HG03025 (cell line): Measurements from ENCODE around the gene LBHD1.
"Not testable (repeated sequence)": the region's sequence is repeated elsewhere in the genome, so short reads cannot be mapped to it uniquely, and the experiment has no call there.

Experiments
- ATAC-seq: cut with Tn5 transposase; IDR thresholded peaks from one replicate; pipeline ENCODE4 v1.9.1; 2021; ENCODE audit warnings: mild to moderate bottlenecking, moderate library complexity; ENCODE audit not compliant: unreplicated experiment, low FRiP score

The LBHD1 gene

DNA sequence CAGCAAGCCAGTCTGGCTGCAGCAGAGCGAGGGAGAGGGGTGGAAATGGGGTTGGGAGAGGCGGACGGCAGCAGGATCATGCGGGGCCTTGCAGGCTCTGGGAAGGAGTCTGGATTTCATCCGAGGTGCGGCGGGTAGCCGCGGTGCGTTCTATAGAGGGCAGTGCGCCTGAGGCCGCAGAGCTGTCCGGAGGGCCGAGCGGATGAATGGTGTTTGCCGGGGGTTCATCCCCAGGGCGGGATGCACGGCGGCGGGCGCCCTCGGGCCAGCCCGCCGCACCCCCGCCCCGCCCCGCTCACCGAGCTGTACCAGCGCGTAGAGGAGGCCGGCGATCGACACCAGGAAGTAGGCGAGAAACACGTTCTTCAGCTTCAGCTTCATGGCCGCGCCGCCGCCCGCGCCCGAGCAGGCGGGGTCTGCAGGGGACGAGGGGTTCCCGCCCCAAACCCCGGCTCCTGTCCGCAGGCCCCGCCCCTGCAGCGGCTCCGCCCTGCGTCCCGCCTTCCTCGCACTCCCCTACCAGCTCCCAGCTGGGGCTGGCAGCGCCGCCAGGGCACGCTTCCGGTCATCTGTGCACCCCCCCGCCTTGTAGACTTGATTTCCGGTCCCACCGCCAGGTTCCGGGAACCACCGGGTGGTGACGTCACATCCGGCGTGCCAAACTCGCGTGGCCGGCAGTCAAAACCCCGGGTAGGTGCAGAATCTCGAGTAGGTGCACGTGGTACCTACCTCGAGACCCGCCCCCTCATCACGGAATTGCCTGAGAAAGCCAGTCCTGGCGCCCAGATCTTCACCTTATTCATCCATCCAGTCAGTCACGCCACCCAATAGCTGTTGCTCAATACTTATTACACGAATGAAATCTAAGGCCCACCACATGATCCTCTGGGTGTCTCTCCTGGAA, 50.2 kb downstream of the LBHD1 start, which contains the start of gene B3GAT3:
Gene B3GAT3, minus strand, starts transcription at position 420 of the 904 bp plus-strand sequence. Its CDS starts 39 bp downstream, at position 381.
- peak; percentile 85 for ATAC-seq

DNA sequence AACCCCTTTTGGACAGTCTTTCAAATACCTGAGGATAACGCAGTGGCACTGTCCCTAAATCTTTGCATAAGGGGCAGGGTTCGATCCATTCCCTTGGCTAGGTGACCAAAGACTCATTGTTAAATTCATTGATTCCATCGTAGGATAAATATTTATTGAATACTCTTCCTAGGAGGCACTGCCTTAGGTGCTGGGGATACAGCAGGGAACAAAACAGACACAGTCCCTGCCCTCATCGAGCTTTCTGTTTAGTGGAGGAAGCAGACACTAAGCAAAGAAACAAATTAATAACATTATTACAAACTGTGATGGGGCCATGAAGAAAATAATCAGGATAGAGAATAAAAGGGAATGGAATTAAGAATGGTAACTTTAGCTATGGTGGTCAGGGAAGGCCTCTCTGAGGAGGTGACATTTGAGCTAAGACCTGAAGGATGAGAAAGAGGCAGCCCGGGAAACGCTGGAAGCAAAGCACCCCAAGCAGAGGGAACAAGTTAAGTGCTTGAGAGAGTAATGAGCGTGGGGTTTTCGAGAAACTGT, 51.0 kb downstream of the LBHD1 start:
- no peak for ATAC-seq

DNA sequence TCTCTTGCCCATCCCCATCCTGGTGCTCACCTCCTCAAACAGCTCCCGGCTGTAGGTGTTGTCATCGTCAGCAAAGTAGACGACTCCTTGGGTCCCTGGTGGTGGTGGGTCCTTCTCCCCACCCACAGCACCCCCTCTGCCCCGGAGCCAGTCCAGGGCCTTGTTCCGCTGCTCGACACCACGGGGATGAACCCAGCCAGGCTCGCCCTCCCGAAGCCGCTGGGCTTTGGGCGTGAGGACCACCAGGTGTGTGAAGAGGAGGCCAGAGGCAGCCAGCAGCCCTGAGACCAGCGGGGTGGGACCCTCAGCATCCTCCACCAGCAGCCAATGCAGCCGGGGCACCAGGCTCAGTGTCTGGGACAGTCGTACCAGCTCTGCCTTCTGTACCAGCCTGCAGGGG, 55.1 kb downstream of the LBHD1 start:
- ATAC-seq, result not testable (repeated sequence)

DNA sequence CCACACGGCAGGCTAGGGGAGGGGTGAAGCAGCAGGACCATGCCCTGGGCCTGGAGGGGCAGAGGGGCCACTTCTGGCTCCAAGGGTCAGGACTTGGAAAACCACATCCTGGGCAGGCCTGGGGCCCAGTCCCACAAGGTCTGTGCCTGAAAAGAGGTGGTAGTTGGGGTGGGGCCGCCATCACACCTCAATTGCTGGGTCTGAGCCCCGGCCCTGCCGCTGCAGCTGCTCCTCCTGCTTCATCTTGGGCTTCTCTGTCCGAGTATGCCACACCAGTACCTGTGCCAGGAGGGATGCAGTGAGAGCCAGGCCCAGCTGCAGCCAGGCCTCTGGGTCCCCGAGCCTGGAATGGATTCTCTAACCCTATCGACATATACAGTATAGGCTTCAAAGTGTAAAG, 56.5 kb downstream of the LBHD1 start:
- no peak for ATAC-seq

DNA sequence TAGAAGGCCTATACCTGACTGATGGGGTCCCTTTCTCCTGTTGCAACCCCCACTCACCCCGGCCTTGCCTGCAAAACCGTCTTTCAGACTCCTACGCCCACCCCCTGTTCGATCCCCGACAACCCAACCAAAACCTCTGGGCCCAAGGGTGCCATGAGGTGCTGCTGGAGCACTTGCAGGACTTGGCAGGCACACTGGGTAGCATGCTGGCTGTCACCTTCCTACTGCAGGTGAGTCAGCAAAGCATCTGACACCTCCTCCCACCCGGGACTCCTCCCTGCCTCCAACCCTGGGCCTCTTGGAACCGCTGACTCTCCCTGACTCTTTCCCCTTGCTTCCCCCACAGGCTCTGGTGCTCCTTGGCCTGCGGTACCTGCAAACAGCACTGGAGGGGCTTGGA, 57.8 kb downstream of the LBHD1 start:
- no peak for ATAC-seq

DNA sequence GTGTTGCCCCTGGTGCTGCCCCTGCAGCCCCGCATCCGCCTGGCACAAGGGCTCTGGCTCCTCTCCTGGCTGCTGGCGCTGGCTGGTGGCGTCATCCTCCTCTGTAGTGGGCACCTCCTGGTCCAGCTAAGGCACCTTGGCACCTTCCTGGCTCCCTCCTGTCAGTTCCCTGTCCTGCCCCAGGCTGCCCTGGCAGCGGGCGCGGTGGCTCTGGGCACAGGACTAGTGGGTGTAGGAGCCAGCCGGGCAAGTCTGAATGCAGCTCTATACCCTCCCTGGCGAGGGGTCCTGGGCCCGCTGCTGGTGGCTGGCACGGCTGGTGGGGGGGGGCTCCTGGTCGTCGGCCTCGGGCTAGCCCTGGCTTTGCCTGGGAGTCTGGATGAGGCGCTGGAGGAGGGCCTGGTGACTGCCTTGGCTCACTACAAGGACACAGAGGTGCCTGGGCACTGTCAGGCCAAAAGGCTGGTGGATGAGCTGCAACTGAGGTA, 58.7 kb downstream of the LBHD1 start:
- ATAC-seq, result no peak
